CD14-positive monocyte (primary cell): ENCODE results near the gene TXNDC17. TPM values are rescaled to one million over a fixed set of nuclear protein-coding genes. Genes with fewer than 3 reads are reported as not detected.
A peak's percentile ranks its signal among the peaks of the same experiment; 100 is the strongest.
"Not testable (repeated sequence)": the region's sequence is repeated elsewhere in the genome, so short reads cannot be mapped to it uniquely, and the experiment has no call there.

Experiments
- DNase-seq, 3 donors: peaks; one replicate each; pipeline ENCODE4 v3.0.0-alpha.2; 2011 to 2022
- H2AFZ ChIP-seq: 2 replicates; pipeline ENCODE4 v1.6.0; 2012; ENCODE audit warnings: mild to moderate bottlenecking, low read depth, low read length, inconsistent platforms; ENCODE audit not compliant: insufficient read depth, poor library complexity, severe bottlenecking
- H3K27ac ChIP-seq, 2 donors: 1 replicate in 1 of 2; 2 replicates in 1 of 2; pipeline ENCODE4 v1.5.1; 2012 to 2013; ENCODE audit warnings: low read length in 2 of 2, control low read depth in 1 of 2, inconsistent platforms in 1 of 2, low read depth in 1 of 2, mild to moderate bottlenecking in 1 of 2
- H3K27me3 ChIP-seq, 2 donors: one replicate each; pipeline versions ENCODE4 v1.6.0 to v1.6.1; 2011 to 2013; ENCODE audit warnings: low read length in 2 of 2; ENCODE audit not compliant: control insufficient read depth in 2 of 2, insufficient read depth in 2 of 2
- H3K36me3 ChIP-seq, 2 donors: replicated peaks in 1 of 2; 1 replicate in 1 of 2; 2 replicates in 1 of 2; pipeline versions ENCODE4 v1.5.1 to v1.6.1; 2012 to 2013; ENCODE audit warnings: low read length in 2 of 2, control low read depth in 1 of 2, inconsistent platforms in 1 of 2, mild to moderate bottlenecking in 1 of 2; ENCODE audit not compliant: insufficient read depth in 2 of 2, control insufficient read depth in 1 of 2
- H3K4me1 ChIP-seq, 2 donors: 1 replicate in 1 of 2; 2 replicates in 1 of 2; pipeline versions ENCODE4 v1.5.1 to v1.6.1; 2012 to 2013; ENCODE audit warnings: low read length in 2 of 2, control low read depth in 1 of 2, inconsistent platforms in 1 of 2, mild to moderate bottlenecking in 1 of 2, moderate library complexity in 1 of 2; ENCODE audit not compliant: insufficient read depth in 2 of 2, control insufficient read depth in 1 of 2
- H3K4me2 ChIP-seq: replicated peaks from 2 replicates; pipeline ENCODE3; 2012; ENCODE audit warnings: low read length, moderate library complexity, mild to moderate bottlenecking; ENCODE audit not compliant: poor library complexity, severe bottlenecking; ENCODE audit errors: extremely low read depth
- H3K4me3 ChIP-seq, 3 experiments: fragments of 200-600 bp in 1 of 3; sonication (generic) in 1 of 3; replicated peaks in 1 of 3; 1 replicate in 2 of 3; 2 replicates in 1 of 3; pipeline ENCODE4 v1.5.1; 2011 to 2013; ENCODE audit warnings: low read length in 3 of 3, mild to moderate bottlenecking in 3 of 3, control low read depth in 2 of 3, low read depth in 2 of 3, inconsistent platforms in 1 of 3, moderate library complexity in 1 of 3
- H3K79me2 ChIP-seq: 2 replicates; pipeline ENCODE4 v1.6.0; 2012; ENCODE audit warnings: mild to moderate bottlenecking, control low read depth, inconsistent platforms, low read length, moderate library complexity; ENCODE audit not compliant: insufficient read depth
- H3K9ac ChIP-seq: 2 replicates; pipeline ENCODE4 v1.6.0; 2017; ENCODE audit warnings: low read length, mild to moderate bottlenecking; ENCODE audit not compliant: insufficient read depth, poor library complexity, severe bottlenecking
- H3K9me3 ChIP-seq, 2 donors: replicated peaks in 1 of 2; 1 replicate in 1 of 2; 2 replicates in 1 of 2; pipeline versions ENCODE4 v1.5.1 to v1.6.1; 2012 to 2013; ENCODE audit warnings: low read length in 2 of 2, control low read depth in 1 of 2; ENCODE audit not compliant: control insufficient read depth in 1 of 2, insufficient read depth in 1 of 2
- H4K20me1 ChIP-seq: 2 replicates; pipeline ENCODE4 v1.6.0; 2012; ENCODE audit warnings: mild to moderate bottlenecking, low read length, control low read depth, moderate library complexity; ENCODE audit not compliant: insufficient read depth
- H3K27ac Mint-ChIP-seq, 7 donors: one replicate each; pipeline ENCODE4 v1.8.0; 2020; ENCODE audit warnings: mild to moderate bottlenecking in 7 of 7, mixed read lengths in 7 of 7, moderate library complexity in 6 of 7, inconsistent platforms in 2 of 7
- H3K27me3 Mint-ChIP-seq, 3 donors: one replicate each; pipeline ENCODE4 v1.8.0; 2021 to 2022; ENCODE audit warnings: low read depth in 3 of 3, mild to moderate bottlenecking in 3 of 3, mixed read lengths in 3 of 3, moderate library complexity in 3 of 3, inconsistent platforms in 1 of 3
- H3K36me3 Mint-ChIP-seq, 2 donors: one replicate each; pipeline ENCODE4 v1.8.0; 2020; ENCODE audit warnings: mixed read lengths in 2 of 2, inconsistent platforms in 1 of 2, mild to moderate bottlenecking in 1 of 2
- H3K4me1 Mint-ChIP-seq: one replicate; pipeline ENCODE4 v1.8.0; 2020; ENCODE audit warnings: mild to moderate bottlenecking, mixed read lengths
- H3K4me3 Mint-ChIP-seq, 2 donors: one replicate each; pipeline ENCODE4 v1.8.0; 2020; ENCODE audit warnings: mild to moderate bottlenecking in 2 of 2, mixed read lengths in 2 of 2, moderate library complexity in 1 of 2
- H3K9me3 Mint-ChIP-seq, 7 donors: one replicate each; pipeline ENCODE4 v1.8.0; 2020 to 2022; ENCODE audit warnings: mixed read lengths in 7 of 7, mild to moderate bottlenecking in 6 of 7, moderate library complexity in 6 of 7, inconsistent platforms in 2 of 7
- CTCF ChIP-seq: fragments of 200-600 bp; IDR thresholded peaks from one replicate; pipeline ENCODE4 v1.8.0; 2022; ENCODE audit warnings: antibody characterized with exemption, mild to moderate bottlenecking
- WGBS: methylation state at CpG from one replicate; pipeline ENCODE4 v1.1.5; 2013; ENCODE audit warnings: missing lambda C conversion rate; ENCODE audit not compliant: insufficient coverage; 5-methylcytosine and 5-hydroxymethylcytosine counted together
- intact Hi-C, 2 donors: fragments of 100-400 bp; cut with micrococcal nuclease; formaldehyde crosslinking; loops; one replicate each; pipeline versions ENCODE4 v1.15.0 to v1.15.1; 2023
- polyA plus RNA-seq, 3 donors: library from polyadenylated mRNA; depleted of rRNA in 1 of 3; unstranded in 2 of 3; stranded (reverse) in 1 of 3; fragments of 300-500 nt in 2 of 3; fragments of >200 nt in 1 of 3; fragmentation: Illumina TruSeq in 2 of 3; gene quantifications; 1 replicate in 2 of 3; 2 replicates in 1 of 3; pipeline ENCODE4 v1.2.3, GENCODE V29; 2012 to 2021

TXNDC17 gene
- polyA plus RNA-seq, 3 donors, result 88.8 to 357 (median 319) TPM

GRCh38 chr17:6651919-6652452, 11.1 kb downstream of the TXNDC17 start:
- Histone ChIP-seq H3K4me3 (peak overlapping the region; percentile 47 to 96 (median 75)), H3K27ac (peak overlapping the region; percentile 91 to 99), H3K27me3 (peaks cover 36 to 46% of the 10 kb centered on the region in 2 donors), H3K4me1 (peaks cover 34 to 46% of the 10 kb centered on the region in 2 donors), H3K9me3 (no peaks in the 10 kb centered on the region), H3K36me3 (peaks cover 0 to 26% of the 10 kb centered on the region in 2 donors), H2AFZ (peak overlapping the region; percentile 99), H3K79me2 (peaks cover 32% of the 10 kb centered on the region), H4K20me1 (peaks cover 23% of the 10 kb centered on the region), H3K9ac (peak overlapping the region; percentile 90), H3K4me2 (peak overlapping the region; percentile 93)
- Mint-ChIP-seq H3K27ac (peak overlapping the region in 3 of 7 donors; percentile 31 to 66 (median 64)), H3K4me1 (peaks cover 51% of the 10 kb centered on the region), H3K27me3 (peaks cover 41 to 48% (median 44%) of the 10 kb centered on the region in 3 donors), H3K36me3 (peaks cover 41 to 43% of the 10 kb centered on the region in 2 donors), H3K4me3 (peak overlapping the region; percentile 80 to 96), H3K9me3 (peaks cover 0 to 14% (median 3%) of the 10 kb centered on the region in 7 donors)
- WGBS, result 3% methylated on average over 47 of the region's 47 CpGs
- peak in 2 of 3 donors; percentile 15 to 24 for DNase-seq
- intact Hi-C loops, result loop anchor here in 1 of 2 donors (5.0 kb wide), 1 partner anchor 360 kb away; the partner anchor contains the start of gene RNASEK
- TF ChIP-seq CTCF, result no peak

- Histone ChIP-seq H3K36me3 (no peaks in the 10 kb centered on the region), H4K20me1 (peaks cover 4% of the 10 kb centered on the region), H3K27ac (no peak overlapping the region), H3K9ac (no peak overlapping the region), H2AFZ (no peak overlapping the region), H3K79me2 (peaks cover 8% of the 10 kb centered on the region), H3K4me1 (peaks cover 49 to 58% of the 10 kb centered on the region in 2 donors), H3K27me3 (peaks cover 42 to 61% of the 10 kb centered on the region in 2 donors), H3K4me3 (peak overlapping the region in 1 of 3 experiments; percentile 13), H3K4me2 (peak overlapping the region; percentile 19), H3K9me3 (peaks cover 0 to 8% of the 10 kb centered on the region in 2 donors)
- WGBS, result 43% methylated on average over 26 of the region's 46 CpGs
- Mint-ChIP-seq H3K36me3 (peaks cover 19 to 23% of the 10 kb centered on the region in 2 donors), H3K4me1 (peaks cover 59% of the 10 kb centered on the region), H3K4me3 (peak overlapping the region in 1 of 2 donors; percentile 71), H3K9me3 (peaks cover 0 to 18% (median 5%) of the 10 kb centered on the region in 7 donors), H3K27ac (no peak overlapping the region), H3K27me3 (peaks cover 61 to 67% (median 62%) of the 10 kb centered on the region in 3 donors)
- no peak for TF ChIP-seq CTCF
- intact Hi-C loops, result loop anchor here in 1 of 2 donors (5.0 kb wide), 1 partner anchor 357 kb away; the partner anchor contains the start of gene RNASEK
- DNase-seq, result no peak
Observed at GRCh38 chr17:6654841-6655731, 14.2 kb downstream of the TXNDC17 start.

GRCh38 chr17:6655732-6656361, 15.0 kb downstream of the TXNDC17 start:
- H3K36me3 ChIP-seq, H3K4me2 ChIP-seq, H3K27ac Mint-ChIP-seq, H3K9ac ChIP-seq, H4K20me1 ChIP-seq, DNase-seq, H3K27ac ChIP-seq, H3K9me3 ChIP-seq, H2AFZ ChIP-seq, H3K79me2 ChIP-seq, intact Hi-C loops: not testable (repeated sequence)
- H3K27me3 ChIP-seq, result peaks cover 42 to 61% of the 10 kb centered on the region in 2 donors
- H3K4me3 ChIP-seq, result peak overlapping the region in 1 of 3 experiments; percentile 13
- H3K4me1 ChIP-seq, result peaks cover 50 to 60% of the 10 kb centered on the region in 2 donors
- Mint-ChIP-seq H3K9me3 (peaks cover 0 to 18% (median 5%) of the 10 kb centered on the region in 7 donors), H3K27me3 (peaks cover 61 to 70% (median 64%) of the 10 kb centered on the region in 3 donors), H3K4me1 (peaks cover 60% of the 10 kb centered on the region), H3K4me3 (peak overlapping the region; percentile 54 to 84), H3K36me3 (peaks cover 18 to 23% of the 10 kb centered on the region in 2 donors)
- WGBS, result no CpG with 5 or more reads among the region's 41 CpGs
